GM19438 (cell line): ENCODE results near the gene C2CD2L.
"Not testable (repeated sequence)": the region's sequence is repeated elsewhere in the genome, so short reads cannot be mapped to it uniquely, and the experiment has no call there.

Experiments used
- ATAC-seq: cut with Tn5 transposase; IDR thresholded peaks from one replicate; pipeline ENCODE4 v1.9.1; 2021; ENCODE audit warnings: low read depth; ENCODE audit not compliant: unreplicated experiment

C2CD2L gene

GRCh38 chr11:119113716-119114115 lies 6.6 kb downstream of the C2CD2L start:
- no peak for ATAC-seq

DNA sequence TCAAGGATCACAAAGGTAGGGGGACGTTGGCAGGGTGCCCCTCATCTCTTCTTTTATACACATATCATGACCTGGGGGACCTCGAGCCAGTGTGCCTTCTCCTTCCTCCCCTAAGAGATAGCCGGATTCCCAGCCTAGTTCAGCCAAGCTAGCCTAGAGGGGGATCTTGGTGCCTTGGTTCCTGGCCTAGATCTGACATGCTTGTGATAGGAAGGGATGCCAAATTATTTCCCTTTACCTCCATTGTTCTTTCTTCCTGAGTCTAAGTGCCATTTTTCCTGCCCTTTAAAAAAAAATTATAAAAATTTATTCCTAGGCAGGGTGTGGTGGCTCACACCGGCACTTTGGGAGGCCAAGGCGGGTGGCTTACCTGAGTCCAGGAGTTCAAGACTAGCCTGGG lies 7.2 kb downstream of the C2CD2L start:
- ATAC-seq = no peak

DNA sequence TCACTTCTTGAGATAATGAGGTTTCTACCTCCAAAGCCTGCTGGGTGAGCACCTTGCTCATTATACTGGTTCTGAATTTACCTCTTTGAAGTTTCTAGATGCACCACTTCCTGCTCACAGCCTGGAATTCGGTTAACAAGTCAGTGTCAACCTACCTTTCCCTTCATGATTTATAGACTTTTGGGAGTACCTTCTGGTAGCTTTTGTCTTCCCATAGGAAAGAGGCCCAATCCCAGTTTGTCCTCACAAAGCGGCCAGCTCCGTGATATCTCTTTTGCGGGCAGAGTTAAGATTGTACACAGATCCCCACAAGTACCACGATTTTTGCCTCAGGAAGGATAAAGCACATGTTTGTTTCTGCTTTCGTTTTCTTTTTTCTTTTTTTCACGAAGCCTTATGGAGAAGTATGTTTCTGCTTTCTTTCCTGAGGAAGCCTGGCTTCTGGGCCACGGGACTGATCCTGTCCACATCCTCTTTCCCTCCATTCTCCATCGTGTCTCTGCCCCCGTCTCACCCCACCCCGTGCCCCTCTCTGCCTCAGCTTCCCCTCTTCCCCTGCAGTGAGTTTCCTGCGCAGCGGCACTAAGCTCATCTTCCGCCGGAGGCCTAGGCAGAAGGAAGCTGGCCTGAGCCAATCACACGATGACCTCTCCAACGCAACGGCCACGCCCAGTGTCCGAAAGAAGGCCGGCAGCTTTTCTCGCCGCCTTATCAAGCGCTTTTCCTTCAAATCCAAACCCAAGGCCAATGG lies 8.5 kb downstream of the C2CD2L start:
- no peak for ATAC-seq

DNA sequence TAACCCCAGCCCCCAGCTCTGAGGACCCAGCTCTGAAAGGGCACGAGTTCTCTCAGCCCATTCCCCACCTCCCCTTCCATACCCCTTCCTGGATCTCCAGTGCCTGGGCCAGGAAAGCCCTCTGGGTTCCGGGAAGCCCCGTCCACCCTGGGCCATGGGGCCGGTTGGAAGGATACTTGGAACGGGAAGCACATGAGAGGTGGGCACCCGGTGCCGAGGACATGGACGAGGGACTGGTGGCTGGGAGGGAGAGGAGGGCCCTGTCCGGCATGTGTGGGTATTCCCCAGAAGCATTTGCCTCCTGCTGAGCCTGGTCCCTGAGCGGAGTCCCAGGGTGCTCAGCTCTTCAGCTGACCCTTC lies 9.1 kb downstream of the C2CD2L start:
- ATAC-seq = no peak

- no peak for ATAC-seq
These were observed 9.5 kb downstream of the C2CD2L start for GRCh38 chr11:119116601-119117000.

DNA sequence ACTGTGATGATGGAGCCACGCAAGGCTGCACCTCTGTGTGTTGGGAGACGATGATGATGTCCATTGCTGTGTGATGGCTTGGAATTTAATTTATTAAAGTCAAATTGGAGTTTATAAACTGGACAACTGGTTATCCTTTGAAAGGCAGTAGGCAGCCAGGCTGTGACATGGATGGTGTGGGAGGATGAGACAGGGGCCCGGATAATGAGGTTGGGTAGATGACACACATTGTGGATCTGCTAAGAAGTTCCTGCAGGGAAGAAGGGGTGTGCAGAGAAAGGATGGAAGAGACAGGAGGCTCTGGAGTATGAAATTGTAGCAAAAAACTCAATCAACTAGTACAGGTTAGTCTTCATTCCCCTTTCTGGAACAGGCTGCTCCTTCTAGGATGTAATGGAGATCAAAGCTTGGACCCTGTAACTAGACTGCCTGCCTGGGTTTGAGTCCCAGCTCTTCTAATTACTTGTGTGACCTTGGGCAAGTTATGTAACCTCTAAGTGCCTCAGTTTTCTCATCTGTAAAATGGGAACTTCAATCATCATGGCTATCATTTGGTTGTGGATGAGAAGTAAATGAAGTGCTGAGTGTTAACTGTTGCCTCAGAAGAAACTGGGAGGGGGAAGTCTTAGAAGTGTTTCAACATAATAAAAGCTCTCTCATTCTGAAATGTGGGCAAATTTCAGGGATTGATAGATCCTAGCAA lies 10.0 kb downstream of the C2CD2L start:
- no peak for ATAC-seq

DNA sequence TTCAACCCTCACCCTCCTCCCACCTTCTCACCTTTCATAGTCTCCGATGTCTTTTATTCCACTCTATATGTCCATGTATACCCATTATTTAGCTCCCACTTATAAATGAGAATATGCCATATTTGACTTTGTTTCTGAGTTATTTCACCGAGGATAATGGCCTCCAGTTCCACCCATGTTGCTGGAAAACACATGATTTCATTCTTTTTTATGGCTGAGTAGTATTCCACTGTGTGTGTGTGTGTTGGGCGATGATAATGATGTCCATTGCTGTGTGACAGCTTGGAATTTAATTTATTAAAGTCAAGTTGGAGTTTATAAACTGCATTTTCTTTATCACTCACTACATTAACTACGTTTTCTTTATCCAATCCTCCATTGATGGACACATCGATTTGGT lies 11.1 kb downstream of the C2CD2L start:
- ATAC-seq = no peak

GRCh38 chr11:119118946-119119345 lies 11.8 kb downstream of the C2CD2L start:
- ATAC-seq = no peak

DNA sequence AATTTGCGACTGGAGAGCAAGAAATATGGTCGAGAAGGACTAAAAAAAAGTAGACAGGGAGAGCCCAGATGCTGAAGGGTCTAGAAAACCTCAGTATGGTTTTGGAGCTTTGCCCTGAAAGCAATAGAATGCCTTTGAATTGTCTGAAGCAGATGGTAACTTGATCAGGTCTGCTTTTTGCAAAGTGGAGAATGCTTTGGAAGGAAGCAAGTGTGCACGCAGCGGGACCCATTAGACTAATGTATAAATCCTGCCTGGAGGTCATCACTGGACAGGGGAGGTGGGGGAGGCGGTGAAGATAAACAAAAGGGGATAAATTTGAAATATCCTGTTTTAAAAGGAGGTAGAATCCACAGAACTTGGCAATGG lies 13.5 kb downstream of the C2CD2L start:
- no peak for ATAC-seq

DNA sequence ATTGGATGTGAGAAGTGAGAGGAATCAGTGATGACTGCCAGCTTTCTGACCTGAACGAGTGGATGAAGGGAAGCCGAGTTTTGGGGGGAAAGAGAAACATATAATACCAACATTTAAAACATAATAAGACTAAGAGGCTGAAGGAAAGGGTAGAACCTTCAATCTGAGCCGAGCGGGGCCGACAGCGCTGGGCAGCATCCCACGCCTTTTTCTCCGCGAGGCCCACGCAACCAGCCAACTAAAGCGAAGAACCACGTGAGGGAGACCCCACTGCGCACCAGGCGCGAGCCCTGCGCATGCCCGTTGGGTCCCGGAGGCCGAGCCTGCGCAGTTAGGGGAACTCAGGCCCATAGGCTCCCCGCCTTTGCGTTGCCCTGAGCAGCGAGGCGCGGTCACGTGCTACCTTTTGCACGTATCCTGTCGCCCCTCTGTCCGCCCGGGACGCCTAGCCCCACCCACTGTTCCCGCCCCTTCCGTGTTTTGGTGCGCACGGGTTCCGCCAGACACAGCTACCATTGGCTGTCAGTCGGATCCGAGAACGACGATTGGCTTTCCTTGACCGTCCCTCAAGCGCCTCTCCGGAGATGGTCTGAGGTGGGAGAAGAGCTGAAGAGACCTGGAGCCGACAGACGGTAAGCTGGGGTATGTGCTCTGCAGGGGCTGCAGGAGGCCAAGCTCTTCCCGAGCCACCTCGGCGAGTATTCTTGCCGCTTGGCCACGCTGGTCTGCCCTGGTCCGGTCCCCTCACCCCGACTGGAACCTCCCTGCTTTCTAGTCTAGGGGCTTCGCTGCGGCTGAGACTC lies 14.1 kb downstream of the C2CD2L start, which contains the start of gene HINFP:
Gene HINFP, plus strand, starts transcription at position 573 of the 803 bp plus-strand sequence. CDS start 5,365 bp downstream, outside the sequence.
- peak; percentile 96 for ATAC-seq

GRCh38 chr11:119121811-119122124 lies 14.6 kb downstream of the C2CD2L start:
- no peak for ATAC-seq

- ATAC-seq = no peak
These were observed 18.7 kb downstream of the C2CD2L start for GRCh38 chr11:119125821-119126220.

- ATAC-seq = no peak
These were observed 19.6 kb downstream of the C2CD2L start for GRCh38 chr11:119126675-119127268.

- no peak for ATAC-seq
These were observed 23.5 kb downstream of the C2CD2L start for GRCh38 chr11:119130662-119131061.

GRCh38 chr11:119134389-119134978 lies 27.3 kb downstream of the C2CD2L start:
- ATAC-seq = no peak

- ATAC-seq = not testable (repeated sequence)
These were observed 32.1 kb downstream of the C2CD2L start for GRCh38 chr11:119139276-119139675.

DNA sequence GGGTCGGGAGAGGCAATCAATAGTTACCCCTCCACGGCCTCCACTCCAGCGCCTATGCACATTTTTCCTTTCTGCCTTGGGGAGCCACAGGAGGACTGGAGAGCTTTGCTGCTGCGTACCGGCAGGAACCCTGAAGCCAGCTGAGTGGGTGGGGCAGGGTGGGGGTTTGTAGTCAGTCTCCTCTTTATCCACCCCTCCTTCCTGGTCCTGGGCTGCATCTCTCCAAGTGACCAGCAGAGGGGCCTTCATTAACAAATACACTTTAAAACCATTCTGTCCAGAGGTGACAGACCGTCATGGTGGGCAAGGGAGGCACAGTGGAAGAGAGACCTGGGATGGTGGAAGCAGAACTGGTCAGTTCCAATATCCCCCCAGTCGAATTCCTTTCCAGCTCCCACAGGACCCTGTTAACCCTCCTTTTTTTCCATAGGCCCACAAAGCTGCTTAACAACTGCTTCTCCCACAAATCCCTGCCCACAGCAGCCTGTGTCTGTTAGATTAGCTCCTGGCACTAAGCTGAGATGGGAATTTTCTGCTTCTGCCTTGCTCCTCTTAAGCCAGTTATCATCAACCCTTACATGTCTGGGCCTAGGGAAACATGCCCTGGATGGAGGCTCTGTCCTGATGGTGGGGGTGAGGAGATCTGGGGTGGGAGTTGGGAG lies 37.8 kb downstream of the C2CD2L start:
- no peak for ATAC-seq

DNA sequence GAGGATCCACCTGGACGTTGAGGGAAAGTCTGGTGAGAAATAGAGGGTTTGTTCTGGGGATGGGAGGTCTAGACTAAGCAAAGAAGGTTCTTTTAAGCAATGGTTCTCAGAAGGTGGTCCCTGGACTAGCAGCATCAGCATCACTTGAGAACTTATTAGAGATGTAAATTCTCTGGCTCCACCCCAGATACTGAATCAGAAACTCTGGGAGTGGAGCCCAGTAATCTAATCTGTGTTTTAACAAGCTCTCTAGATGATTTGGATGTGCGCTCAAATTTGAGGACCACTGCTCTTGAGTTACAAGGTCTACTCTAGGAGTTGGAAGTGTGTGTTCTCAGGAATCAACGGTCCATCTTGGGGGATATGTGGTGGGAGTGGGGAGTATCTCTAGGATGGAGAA lies 38.4 kb downstream of the C2CD2L start:
- ATAC-seq = no peak

GRCh38 chr11:119147604-119148333 lies 40.6 kb downstream of the C2CD2L start:
- no peak for ATAC-seq

GRCh38 chr11:119148720-119149017 lies 41.5 kb downstream of the C2CD2L start:
- ATAC-seq = no peak
